Fibroblast of villous mesenchyme (primary cell): Measurements from ENCODE around the gene HYI. TPM values are rescaled to one million over a fixed set of nuclear protein-coding genes. Genes with fewer than 3 reads are reported as not detected.
"Not testable (repeated sequence)": the region's sequence is repeated elsewhere in the genome, so short reads cannot be mapped to it uniquely, and the experiment has no call there.

Source experiments
- DNase-seq: peaks from one replicate; pipeline ENCODE4 v3.0.0-alpha.2; 2010; ENCODE audit warnings: low read depth
- H3K4me3 ChIP-seq: 2 replicates; pipeline ENCODE4 v1.5.1; 2011; ENCODE audit warnings: low read depth, mild to moderate bottlenecking, low read length
- CTCF ChIP-seq: IDR thresholded peaks from 2 replicates; pipeline ENCODE4 v1.5.1; 2012; ENCODE audit warnings: low read depth, mild to moderate bottlenecking, low read length; ENCODE audit not compliant: insufficient read depth
- total RNA-seq: library from RNA; depleted of rRNA; stranded (reverse); fragments of >200 nt; gene quantifications from 2 replicates; pipeline ENCODE4 v1.2.3, GENCODE V29; 2012

Gene HYI
- total RNA-seq, 1 donor = 43.6 TPM

- DNase-seq = no peak
- H3K4me3 ChIP-seq = no peak overlapping the region
- no peak for TF ChIP-seq CTCF
Observed at GRCh38 chr1:43420874-43421273, 32.9 kb downstream of the HYI start.

GRCh38 chr1:43419627-43420425 is 33.9 kb downstream of the HYI start:
- TF ChIP-seq CTCF = no peak
- H3K4me3 ChIP-seq = no peak overlapping the region
- DNase-seq = no peak

- TF ChIP-seq CTCF = no peak
- no peak for DNase-seq
Observed at GRCh38 chr1:43418858-43419257, 34.9 kb downstream of the HYI start.

GRCh38 chr1:43415901-43416300 is 37.8 kb downstream of the HYI start:
- H3K4me3 ChIP-seq = no peak overlapping the region
- no peak for DNase-seq
- TF ChIP-seq CTCF = no peak

More at GRCh38 chr1:43418858-43419257, 34.9 kb downstream of the HYI start:
- H3K4me3 ChIP-seq = no peak overlapping the region

- peak; percentile 68 for DNase-seq
- TF ChIP-seq CTCF = peak; percentile 66
Observed at GRCh38 chr1:43414634-43415223, 39.0 kb downstream of the HYI start.

GRCh38 chr1:43413426-43413825 is 40.3 kb downstream of the HYI start:
- DNase-seq, H3K4me3 ChIP-seq: not testable (repeated sequence)

More at GRCh38 chr1:43414634-43415223, 39.0 kb downstream of the HYI start:
- no peak overlapping the region for H3K4me3 ChIP-seq

- no peak for TF ChIP-seq CTCF
- DNase-seq = no peak
- H3K4me3 ChIP-seq = no peak overlapping the region
Observed at GRCh38 chr1:43410571-43410970, 43.2 kb downstream of the HYI start.
